ENCODE data around the gene SLC4A5.

The SLC4A5 gene

GRCh38 chr2:74316627-74317295, 26.5 kb downstream of the SLC4A5 start:
- DNase-seq (ENCODE audit: low read depth in 2 of 2), result no peak

GRCh38 chr2:74314107-74314506, 29.1 kb downstream of the SLC4A5 start:
- DNase-seq (ENCODE audit: low read depth in 2 of 2), result no peak

DNA sequence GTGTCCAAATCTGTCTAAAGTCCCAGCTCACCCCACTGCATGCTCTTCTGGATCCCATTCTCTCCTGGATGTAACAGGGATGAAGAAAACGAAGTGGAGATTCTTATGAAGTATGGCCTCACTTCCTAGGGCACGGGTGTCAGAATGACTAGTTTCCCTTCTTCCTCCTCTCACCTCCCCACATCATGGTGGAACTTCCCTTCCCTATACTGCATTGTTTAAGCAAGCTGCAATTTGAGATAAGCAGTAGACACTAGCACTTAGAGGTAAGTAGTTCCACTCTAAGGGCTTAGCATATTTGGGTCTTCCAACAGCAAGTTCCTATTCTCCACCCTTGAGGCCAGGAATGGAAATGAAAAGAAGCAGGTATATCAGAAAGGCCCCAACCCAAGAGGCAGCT, 29.7 kb downstream of the SLC4A5 start:
- no peak for DNase-seq (ENCODE audit: low read depth in 2 of 2)

- no peak for DNase-seq (ENCODE audit: low read depth in 2 of 2)
These were observed 30.3 kb downstream of the SLC4A5 start for GRCh38 chr2:74312913-74313312.

- no peak for DNase-seq (ENCODE audit: low read depth in 2 of 2)
These were observed 35.5 kb downstream of the SLC4A5 start for GRCh38 chr2:74307720-74308119.

- no peak for DNase-seq (ENCODE audit: low read depth in 2 of 2)
These were observed 38.7 kb downstream of the SLC4A5 start for GRCh38 chr2:74304332-74305148.

DNA sequence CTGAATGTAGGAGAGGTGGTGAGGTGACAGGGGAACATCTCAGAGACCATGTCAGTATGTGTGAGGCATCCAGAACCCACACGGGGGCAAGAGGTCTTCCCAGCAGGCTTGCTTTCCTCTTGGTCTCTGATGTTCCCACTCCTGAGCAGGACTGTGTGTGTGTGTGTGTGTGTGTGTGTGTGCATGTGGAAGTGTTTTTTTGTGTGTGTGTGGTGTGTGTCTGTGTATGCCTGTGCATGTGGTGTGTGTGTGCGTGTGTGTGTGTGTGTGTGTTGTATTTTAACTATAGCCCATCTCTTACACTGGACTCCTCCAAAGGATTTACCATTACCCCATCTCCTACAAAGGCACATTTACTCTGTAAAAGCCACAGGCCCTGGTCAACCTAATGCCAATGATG, 40.4 kb downstream of the SLC4A5 start:
- DNase-seq (ENCODE audit: low read depth in 2 of 2), result no peak

DNA sequence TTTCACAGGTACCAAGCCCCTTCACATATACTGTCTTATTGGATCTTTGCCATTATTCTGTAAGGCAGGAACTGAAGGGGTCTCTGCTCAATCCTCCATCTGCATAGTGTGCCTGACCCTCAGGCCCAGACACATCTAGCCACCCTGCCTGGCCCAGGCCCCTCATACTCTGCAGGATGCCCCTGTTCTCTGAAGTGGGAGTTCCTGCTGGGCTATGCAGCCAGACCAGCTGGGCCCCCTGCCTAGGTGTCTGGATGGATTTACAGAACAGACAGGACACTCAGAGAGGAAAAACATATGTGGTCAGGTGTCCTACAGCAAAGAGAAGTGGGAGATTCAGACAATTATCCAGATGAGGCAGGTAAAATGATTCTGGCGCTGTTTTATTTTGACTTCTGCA, 42.0 kb downstream of the SLC4A5 start:
- no peak for DNase-seq (ENCODE audit: low read depth in 2 of 2)

DNA sequence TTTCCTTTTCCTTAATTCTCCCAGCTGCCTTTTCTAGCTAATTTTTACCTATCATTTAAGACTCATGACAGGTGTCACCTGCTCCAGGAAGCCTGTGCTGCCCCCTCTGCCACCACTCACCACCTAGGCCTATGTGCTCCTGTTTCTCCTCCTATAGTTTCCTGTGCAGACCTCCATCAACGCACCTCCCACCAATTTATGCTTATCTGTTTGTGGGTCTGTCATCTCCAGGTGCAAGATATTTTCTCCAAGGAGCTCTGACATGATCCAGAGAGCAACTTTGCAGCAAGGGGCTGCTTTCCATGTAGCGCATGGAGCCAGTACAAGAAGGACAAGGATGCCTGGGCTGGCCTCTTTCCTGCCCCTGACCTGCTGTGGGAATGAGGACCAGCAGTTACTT, 42.7 kb downstream of the SLC4A5 start:
- DNase-seq (ENCODE audit: low read depth in 2 of 2), result no peak

GRCh38 chr2:74297950-74298349, 45.3 kb downstream of the SLC4A5 start:
- DNase-seq (ENCODE audit: low read depth in 2 of 2), result no peak

- DNase-seq (ENCODE audit: low read depth in 2 of 2), result no peak
These were observed 45.8 kb downstream of the SLC4A5 start for GRCh38 chr2:74297391-74297790.

- DNase-seq (ENCODE audit: low read depth in 2 of 2), result no peak
These were observed 49.8 kb downstream of the SLC4A5 start for GRCh38 chr2:74293191-74293991.

DNA sequence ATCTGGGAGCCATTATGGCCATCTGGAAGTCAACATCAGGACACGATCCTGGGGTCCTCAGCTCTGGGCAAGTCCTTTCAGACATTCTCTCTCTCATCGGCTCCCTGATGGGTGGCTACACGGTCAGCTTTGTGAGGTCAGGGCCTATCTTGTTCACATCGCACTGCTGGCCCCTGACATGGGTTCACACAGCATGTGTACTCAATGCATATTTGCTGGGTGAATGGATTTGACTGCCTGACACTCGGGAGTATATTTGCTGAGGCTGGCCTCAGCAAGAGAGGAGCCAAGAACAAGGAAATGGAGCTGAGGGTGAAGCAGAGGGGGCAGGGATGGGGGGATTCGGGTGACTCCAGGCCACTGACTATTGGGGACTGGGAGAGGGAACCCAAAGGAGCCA, 50.5 kb downstream of the SLC4A5 start:
- DNase-seq (ENCODE audit: low read depth in 2 of 2), result no peak

DNA sequence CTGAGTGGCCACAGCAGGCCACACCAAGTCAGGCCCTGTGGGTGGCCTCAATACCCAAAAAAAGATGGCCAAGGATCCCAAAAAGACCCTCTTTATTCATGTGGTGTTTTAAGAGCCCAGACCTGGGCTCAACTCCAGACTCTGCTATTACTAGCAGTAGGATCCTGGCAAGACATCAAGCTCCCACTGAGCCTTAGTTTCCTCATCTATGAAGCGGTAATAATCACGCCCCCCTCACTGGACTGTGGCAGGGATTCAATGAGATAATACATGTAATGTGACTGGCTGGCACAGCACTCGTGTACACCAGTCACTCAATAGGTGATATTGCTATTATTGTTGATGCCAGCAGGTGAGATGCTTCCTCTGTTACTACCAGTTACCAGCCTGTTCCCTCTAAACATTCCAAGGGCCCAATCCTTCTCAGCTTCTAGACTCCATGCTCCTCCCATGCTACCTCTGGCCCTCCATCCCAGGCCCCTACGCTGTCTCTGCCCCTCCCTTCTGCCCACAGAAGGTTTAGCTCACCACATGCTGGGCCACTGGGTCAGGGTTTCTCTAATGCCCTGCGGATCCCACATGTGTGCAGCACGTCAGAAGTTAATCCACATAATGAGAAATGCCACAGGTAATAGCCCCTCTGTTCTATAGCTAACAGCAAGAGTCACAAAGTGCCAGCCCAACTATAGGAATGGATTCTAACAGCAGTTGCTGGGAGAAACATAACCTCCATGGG, 51.2 kb downstream of the SLC4A5 start:
- no peak for DNase-seq (ENCODE audit: low read depth in 2 of 2)

DNA sequence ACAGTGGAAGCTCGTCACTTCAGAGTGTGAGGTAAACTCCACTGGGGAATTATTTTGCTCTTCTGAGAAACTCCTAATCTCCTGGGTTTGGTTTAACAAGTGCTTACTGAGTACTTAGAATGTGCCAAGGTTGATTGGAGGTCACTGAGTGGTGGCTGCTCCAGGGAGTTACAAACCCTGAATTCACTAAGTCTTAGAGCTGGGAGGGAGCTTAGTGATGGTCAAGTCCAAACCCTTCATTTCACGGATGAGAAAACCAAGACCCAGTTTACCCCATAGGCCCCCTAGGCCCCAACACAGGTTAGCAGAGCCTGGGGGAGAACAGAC, 52.0 kb downstream of the SLC4A5 start:
- no peak for DNase-seq (ENCODE audit: low read depth in 2 of 2)

DNA sequence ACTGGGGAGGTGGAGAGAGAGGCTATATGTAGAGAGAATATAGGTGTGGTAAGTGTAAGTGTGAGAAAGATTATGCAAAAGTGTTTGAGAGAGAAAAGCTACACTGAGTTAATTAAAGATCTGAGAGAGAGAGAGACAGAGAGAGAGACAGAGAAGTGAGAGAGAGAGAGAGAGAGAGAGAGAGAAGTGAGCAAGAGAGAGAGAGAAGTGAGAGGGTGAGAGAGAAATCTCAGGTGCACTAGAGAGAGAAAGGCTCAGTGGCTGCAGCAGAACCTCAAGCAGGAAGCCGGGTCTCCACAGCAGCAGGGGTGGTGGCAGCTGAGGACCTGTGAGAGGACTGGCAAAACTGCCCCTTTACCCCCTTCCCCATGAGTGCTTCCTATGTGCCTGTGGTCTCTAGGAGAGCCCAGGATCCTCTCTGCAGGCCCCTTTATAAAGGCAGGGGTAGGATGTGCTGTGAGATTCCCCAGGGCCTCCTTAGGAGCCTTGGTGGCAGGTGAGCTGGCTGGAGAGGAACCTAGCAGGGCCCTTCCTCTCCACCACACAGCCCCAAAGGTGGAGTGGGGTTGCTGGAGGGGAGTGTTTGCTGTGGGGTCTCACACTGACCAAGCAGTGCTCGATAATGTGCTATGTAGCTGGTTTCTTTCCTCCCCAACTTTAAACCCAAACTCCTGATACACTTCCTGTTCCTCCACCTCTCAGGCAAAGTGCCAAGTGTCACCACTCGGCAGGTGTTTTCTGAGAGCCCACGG, 52.6 kb downstream of the SLC4A5 start:
- DNase-seq (ENCODE audit: low read depth in 2 of 2), result no peak

GRCh38 chr2:74290066-74290465, 53.1 kb downstream of the SLC4A5 start:
- DNase-seq (ENCODE audit: low read depth in 2 of 2), result no peak

DNA sequence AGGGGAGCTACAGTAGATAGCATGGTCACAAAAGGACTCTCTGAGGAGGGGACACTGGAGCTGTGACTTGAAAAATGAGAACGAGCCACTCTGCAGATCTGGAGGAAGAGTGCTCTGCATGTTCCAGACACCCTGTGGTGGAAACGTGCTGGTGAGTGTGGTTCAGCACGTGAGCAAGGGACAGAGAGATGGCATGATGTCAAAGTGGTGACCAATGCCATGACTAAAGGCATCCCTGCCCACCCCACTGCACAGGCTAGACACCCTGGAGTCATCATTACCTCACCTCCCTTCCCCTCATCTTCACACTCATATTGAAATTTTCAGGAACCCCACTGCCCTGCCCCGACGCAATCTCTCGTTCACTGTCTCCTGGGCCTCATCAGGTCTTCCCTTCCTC, 56.5 kb downstream of the SLC4A5 start:
- peak in 1 of 2 donors; percentile 7 for DNase-seq (ENCODE audit: low read depth in 2 of 2)

- no peak for DNase-seq (ENCODE audit: low read depth in 2 of 2)
These were observed 61.9 kb downstream of the SLC4A5 start for GRCh38 chr2:74281141-74281975.

GRCh38 chr2:74278694-74279093, 64.5 kb downstream of the SLC4A5 start:
- DNase-seq (ENCODE audit: low read depth in 2 of 2), result no peak

All from stimulated activated CD8-positive, alpha-beta memory T cell treated with anti-CD3 and anti-CD28 coated beads, Interleukin-15, amount 100 ng/mL, for 48 hours (primary cell).